Activated T-cell treated with anti-CD3 and anti-CD28 coated beads for 1 hour (primary cell): ENCODE measurements around the gene BICD1.
"Not testable (repeated sequence)": the region's sequence is repeated elsewhere in the genome, so short reads cannot be mapped to it uniquely, and the experiment has no call there.

Experiments
- DNase-seq: peaks from one replicate; pipeline ENCODE4 v3.0.0-alpha.2; 2020; ENCODE audit warnings: low read depth

Gene BICD1

DNA sequence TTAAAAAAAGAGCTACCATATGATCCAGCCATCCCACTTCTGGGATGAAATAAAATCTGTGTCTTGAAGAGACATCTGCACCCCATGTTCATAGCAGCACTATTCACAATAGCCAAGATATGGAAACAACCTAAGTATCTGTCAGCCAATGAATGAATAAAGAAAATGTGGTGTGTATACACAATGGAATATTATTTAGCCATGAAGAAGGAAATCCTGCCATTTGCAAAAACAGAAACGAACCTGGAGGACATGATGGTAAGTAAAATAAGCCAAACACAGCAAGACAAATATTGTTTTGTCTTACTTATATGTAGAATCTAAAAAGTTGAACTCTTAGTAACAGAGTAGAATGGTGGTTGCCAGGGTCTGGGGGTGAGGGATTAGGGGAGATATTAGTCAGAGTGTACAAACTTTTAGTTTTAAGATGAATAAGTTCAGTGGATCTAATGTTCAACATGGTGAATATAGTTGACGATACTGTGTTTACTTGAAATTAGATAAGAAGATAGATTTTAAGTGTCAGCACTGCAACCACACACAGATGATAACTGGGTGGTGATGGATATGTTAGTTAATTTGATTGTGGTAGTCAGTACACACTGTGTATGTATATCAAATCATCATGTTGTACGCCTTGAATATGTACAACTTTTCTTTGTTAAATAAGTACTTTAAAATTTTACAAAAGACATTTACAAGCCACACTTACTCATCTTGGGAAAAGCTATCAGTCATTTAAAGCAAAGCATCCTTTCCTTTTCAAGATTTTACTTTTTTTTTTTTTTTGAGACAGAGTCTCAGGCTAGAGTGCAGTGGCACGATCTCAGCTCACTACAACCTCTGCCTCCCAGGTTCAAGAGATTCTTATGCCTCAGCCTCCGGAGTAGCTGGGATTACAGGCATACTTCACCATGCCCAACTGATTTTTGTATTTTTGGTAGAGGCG, 89.9 kb downstream of the BICD1 start:
- no peak for DNase-seq

DNA sequence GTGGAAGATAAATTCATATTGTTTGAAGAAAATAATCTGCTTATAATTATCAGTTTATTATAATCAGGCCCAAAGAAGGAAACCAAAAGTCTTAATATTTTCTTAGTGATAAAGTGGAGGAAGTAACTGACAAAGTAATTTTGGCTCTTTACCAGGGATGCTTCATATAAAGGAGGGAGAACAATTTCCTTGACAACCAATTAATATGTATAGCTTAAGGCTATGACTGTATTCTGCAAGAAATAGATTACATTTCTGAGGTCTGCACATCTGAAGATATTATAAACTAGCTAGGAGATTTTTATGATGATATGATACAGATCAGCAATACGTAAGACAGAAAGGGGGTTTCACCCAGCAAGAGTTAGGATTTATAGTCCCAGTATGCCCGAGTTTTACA, 90.8 kb downstream of the BICD1 start:
- DNase-seq, result no peak

GRCh38 chr12:32198555-32198954, 91.9 kb downstream of the BICD1 start:
- DNase-seq, result no peak

DNA sequence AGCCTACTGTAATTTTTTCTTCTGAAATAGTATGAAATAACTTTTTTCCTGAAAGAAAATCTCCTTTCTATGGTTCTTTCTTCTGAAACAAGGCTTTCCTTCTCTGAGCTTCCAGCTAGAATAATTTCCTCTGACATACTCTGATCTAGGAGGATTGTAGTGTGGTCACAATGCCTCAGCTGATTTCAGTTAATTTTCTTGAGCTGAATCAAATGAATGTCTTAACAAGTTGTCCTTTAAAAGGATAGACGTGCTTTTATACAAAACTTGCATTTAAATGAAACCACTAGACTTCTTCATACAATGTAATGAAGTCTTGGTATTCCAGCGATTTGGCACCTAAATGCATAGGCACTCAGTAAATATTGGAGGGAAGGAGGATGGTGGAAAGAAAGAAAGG, 94.4 kb downstream of the BICD1 start:
- no peak for DNase-seq

- DNase-seq, result no peak
These were observed 95.3 kb downstream of the BICD1 start for GRCh38 chr12:32201976-32202375.

DNA sequence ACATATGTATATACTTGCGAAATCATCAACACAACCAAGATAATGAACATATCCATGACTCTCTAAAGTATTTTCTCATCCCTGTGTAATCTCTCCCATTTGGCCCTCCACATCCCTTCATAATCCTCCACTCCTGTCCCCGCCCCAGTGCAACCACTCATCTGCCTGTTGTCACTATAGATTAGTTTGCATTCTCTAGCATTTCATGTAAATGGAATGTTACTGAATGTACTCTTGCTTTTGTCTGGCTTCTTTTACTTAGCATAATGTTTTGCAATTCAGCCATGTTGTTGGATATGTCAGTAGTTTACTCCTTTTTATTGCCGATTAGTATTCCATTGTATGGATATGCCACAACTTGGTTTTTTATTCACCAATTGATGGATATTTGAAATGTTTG, 99.1 kb downstream of the BICD1 start:
- no peak for DNase-seq

- DNase-seq, result no peak
These were observed 101.7 kb downstream of the BICD1 start for GRCh38 chr12:32208355-32208754.

DNA sequence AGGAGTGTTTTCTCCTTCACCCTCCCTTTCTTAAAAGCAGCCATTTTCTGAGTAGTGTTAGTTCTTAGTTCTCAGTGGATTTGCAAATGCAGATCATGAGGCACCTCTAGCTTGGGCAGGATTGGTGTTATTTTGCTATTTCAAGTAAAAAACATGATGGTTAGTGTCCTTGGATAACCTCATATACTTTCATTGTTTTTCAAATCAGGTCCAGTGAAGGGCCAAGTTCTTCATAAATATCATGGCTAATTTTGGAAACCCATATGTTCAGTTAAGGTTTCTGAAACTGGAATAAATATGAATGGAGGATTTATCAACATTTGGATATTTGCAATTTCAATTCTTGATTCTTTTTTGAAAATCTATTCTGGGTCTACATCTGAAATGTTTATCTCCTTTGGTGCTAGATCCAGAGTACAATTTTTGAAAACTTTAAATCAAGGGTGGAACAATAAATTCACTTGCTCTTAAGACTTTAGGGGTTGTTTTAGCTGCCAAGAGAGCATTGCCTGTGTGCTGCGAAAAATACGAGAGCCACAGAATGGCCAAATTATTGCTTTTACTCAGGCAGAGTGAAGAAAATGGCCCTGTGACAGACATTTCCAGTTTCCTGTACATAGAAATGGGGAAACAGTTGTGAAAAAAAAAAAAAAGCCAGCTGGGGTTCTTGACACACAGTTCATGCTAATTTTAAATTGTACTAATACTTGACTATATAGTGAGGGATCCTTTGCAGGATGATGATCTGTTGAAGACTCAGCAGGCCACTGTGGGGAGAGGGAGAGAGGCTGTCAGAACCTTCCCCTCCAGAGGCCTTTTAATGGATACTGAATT, 104.6 kb downstream of the BICD1 start:
- DNase-seq, result no peak

GRCh38 chr12:32211900-32212156, 105.2 kb downstream of the BICD1 start:
- DNase-seq, result no peak

DNA sequence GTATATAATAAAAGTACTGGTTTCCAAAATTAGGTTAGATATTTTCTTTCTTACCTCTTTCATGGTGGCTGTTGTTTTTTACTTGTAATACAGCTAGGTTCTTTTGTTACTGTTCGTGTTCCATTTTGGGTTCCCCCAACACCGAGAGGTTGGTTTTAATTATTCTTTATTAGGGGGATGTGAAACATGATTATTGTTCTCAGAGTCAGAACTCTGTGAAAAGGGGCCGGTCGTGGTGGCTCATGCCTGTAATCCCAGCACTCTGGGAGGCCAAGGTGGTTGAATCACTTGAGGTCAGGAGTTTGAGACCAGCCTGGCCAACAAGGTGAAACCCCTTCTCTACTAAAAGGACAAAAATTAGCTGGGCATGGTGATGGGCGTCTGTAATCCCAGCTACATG, 108.1 kb downstream of the BICD1 start:
- DNase-seq, result no peak

- no peak for DNase-seq
These were observed 111.0 kb downstream of the BICD1 start for GRCh38 chr12:32217354-32218310.

DNA sequence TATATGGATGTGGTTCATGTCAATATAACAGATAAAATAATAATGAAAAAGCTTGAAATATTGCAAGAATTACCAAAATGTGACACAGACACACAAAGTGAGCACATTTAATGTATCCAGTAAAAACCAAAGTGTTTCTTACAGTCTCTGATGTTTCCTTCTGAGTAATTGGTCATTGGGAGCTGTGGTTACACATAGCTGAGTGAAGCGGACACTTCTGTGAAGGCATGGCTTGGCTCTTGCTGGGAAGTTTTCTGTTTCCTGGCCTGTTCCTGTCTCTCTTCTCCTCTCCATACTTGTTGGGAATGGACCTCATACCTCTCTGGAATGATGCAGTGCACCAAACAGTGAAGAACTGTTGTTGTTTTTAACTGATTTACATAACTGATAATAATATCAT, 117.3 kb downstream of the BICD1 start:
- no peak for DNase-seq

- no peak for DNase-seq
These were observed 120.1 kb downstream of the BICD1 start for GRCh38 chr12:32226768-32227167.

- DNase-seq, result no peak
These were observed 123.4 kb downstream of the BICD1 start for GRCh38 chr12:32229971-32230612.

GRCh38 chr12:32230613-32230993, 124.0 kb downstream of the BICD1 start:
- no peak for DNase-seq

DNA sequence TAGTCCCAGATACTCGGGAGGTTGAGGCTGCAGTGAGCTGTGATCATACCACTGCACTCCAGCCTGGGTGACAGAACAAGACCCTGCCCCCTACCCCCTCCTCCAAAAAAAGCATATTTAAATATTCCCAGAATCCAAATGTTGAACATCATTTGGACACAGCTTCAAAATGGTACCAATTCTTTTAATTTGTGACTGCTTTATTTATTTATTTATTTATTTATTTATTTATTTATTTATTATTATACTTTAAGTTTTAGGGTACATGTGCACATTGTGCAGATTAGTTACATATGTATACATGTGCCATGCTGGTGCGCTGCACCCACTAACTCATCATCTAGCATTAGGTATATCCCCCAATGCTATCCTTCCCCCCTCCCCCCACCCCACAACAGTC, 124.7 kb downstream of the BICD1 start:
- not testable (repeated sequence) for DNase-seq

DNA sequence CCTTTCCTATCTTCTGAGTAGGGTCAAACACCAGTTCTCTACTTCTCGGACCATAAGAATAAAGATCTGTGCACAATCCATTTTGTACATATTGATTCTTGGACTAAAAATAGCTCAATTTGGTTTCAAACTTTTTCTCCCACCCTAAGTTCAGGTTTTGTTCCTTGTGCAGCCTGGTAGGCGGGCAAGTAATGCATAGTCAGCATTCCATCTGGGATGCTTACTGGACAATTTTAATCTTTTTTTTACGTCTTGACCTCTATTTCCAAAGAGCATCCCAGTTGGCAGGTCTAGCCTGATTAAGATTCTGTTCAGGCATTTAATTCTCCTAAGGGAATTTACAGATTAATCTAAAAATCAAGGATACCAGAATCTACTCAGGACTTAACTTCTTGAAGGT, 126.9 kb downstream of the BICD1 start:
- no peak for DNase-seq

DNA sequence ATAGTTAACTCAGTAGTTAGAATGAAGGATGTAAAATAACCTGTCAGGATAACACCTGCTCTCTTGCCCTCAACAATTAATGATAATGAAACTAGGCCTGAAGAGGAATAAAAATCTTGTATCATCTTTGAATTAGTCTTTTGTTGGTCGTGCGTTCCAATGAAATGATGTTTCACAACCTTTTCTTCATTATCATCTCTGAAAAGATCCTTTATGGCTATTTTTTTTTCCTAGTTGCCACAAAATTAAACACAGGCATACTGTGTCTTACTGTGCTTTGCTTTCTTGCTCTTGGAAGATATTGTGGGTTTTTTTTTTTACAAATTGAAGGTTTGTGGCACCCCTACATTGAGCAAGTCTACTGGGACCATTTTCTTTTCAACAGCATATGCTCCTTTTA, 128.6 kb downstream of the BICD1 start:
- DNase-seq, result no peak

DNA sequence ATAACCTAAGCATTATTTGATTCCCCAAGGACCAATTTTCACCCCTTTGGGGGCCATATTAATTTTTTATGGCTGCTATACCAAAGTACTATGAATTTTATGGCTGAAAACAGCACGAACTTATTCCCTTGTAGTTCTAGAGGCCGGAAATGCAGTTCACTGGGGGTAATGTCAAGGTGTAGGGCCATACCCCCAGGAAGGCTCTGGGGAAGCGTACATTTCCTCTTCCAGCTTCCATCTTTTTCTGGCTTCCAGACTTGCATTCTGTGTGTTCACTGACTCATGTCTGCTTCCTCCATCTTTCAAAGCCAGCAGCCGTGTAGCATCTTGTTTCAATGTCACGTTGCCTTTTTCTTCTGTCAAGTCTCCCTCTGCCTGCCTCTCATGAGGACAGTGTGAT, 133.5 kb downstream of the BICD1 start:
- no peak for DNase-seq

GRCh38 chr12:32240831-32241230, 134.2 kb downstream of the BICD1 start:
- DNase-seq, result no peak

- DNase-seq, result no peak
These were observed 136.0 kb downstream of the BICD1 start for GRCh38 chr12:32242641-32243040.
